HPDE6-E6E7 (cell line): ENCODE data around the gene LINC01488.

ENCODE experiments used
- DNase-seq: peaks from one replicate; pipeline ENCODE4 v3.0.0; 2011; ENCODE audit warnings: missing footprints; ENCODE audit errors: extremely low spot score

LINC01488 gene

DNA sequence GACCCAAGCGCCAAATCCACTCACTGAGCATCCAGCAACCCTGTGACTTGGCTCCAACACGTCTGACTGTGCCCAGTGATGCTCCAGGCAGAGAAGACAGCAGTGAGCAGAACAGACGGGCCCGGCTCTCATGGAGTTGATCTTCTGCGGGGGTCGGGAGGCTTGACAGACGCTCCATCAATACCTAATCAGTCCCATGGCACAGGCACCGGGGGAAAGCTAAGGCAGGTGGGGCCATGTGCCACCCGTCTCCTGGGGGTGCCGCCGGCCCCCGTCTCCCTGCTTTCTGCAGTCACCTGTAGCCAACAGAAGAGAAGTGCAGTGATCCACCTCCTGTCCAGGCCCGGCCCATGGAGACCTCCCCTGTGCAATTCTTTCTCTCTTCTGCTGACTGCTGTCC, 47.5 kb downstream of the LINC01488 start:
- DNase-seq: no peak

DNA sequence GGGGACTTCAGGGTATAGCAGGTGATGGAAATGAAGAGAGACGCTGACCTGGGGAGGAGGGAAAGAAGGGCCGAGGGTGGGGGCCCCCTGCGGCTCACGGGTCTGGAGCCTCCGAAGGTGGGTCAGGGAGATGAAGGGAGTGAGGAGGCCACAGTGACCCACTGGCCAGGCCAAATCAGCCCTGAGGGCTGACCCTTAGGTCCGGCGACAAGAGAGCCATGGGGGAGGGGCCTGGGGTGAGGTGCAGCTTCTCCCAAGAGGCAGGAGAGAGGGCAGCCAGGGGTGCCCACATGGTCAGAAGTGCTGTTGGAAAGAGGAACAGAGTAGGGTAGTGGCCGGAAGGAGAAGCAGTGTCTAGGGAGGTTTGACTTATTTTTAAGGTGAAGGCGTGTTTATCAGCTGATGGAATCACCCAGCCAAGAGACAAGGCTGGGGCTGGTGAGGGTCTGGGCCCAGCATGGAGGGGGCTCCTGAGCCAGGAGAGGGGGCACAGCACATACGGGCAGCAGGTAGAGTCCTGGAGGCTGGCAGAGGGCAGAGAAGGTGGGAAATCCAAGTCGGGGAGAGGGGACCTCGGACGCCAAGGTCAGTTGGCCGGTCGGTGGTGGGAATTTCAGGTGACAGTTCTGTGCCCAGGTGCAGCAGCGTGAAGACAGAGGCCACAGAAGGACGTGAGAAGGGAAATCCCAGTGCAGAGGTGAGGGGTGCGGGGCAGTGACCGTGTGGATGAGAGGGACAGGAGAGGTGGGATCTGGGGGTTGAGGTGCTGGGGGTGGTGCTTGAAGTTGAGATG, 49.0 kb downstream of the LINC01488 start:
- DNase-seq: no peak

DNA sequence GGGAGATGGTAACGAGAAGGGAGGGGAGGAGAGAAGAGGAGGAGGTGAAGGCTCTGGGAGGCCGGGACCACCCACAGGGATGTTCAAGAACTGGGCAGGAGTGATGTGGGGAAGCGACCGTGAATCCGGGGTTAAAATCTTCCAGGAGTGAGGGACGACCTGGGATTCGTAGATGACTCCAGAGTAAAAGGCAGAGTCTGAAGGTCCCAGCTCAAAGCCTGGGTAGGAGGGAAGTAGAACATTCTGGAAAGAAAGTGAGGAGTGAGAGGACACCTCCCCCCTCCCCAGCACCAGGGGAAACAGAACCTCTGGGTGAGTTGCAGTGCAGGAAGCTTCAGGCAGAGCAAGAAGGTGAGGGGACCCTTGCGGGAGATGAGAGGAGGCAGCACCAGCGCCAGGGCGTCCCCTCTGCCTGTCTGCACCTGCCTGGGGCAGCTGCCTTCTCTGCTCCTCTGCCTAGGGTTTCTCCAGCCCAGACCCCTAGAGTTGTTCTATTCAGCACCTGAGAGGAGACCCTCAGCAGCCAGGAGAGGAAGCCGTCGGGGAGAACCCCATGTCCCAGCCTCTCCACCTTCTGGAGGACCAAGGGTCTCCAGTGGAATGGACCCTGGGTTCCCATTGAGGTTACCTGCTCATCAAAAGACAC, 49.7 kb downstream of the LINC01488 start:
- DNase-seq: no peak

DNA sequence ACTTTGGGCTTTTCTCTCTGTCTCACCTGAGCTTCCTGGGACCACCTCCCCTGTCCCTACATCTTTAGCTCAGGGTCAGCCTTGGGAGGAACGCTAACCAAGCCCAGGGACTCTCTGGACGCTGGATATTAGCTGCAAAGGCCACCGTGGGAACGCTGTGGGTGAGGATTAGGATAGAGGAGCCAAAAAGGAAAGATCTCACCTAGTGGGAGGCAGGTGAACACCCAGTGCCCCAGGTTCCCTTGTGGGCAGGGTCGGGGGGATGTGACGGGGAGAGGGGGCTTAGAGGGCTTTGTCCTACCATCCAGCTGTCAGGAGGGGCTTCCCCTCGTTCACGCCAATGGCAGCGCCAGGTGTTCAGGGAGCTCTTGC, 50.2 kb downstream of the LINC01488 start:
- no peak for DNase-seq

DNA sequence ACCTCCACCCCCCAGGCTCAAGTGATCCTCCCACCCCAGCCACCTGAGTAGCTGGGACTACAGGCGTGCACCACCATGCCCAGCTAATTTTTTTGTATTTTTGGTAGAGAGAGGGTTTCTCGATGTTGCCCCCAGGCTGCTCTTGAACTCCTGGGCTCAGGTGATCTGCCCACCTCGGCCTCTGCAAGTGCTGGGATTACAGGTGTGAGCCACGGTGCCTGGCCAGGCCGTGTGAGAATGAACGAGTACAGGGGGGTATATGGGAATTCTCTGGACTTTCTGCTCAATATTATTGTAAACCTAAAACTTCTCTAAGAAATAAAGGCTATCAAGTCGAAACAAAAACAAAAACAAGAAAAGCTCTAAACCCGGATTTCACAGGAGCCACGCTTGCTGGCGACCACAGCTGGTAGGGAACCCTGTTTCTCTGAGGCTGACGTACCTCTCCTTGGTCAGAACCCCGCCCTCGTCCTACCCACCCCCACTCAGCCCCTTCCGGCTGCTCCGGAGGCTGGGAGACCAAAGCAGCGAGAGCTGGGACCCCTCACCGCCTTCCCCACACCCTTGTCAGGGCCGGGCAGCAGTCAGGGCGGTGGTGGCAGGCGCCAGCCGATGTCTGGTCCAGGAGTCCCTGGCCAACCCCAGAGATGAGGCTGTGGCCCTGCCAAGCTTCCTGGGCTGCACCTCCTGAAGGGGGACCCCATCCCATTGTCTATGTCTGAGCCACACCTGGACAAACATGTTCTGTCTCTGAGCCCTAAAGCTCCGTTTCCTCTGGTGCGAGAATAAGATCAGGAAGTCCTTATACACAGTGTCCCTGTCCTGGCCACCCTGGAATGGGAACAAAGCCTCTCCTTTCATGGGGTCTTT, 52.1 kb downstream of the LINC01488 start:
- DNase-seq: no peak

DNA sequence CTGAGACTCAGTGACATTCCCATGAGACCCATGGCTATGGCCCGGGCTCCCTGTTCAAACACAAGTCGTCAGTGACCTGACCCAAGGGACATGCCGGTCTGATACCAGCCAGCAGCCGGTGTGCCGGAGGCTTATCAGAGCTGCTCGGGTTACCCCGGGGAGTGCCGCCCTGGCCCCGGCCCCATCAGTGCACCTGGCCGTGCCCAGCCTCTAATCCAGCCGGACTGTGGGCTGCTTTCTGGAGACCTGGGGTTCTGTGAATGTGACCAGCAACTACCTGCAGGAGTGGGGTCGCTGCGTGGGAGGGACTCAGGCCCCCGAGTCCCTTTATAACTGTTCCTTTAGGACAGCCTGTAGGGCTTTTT, 52.7 kb downstream of the LINC01488 start:
- no peak for DNase-seq

DNA sequence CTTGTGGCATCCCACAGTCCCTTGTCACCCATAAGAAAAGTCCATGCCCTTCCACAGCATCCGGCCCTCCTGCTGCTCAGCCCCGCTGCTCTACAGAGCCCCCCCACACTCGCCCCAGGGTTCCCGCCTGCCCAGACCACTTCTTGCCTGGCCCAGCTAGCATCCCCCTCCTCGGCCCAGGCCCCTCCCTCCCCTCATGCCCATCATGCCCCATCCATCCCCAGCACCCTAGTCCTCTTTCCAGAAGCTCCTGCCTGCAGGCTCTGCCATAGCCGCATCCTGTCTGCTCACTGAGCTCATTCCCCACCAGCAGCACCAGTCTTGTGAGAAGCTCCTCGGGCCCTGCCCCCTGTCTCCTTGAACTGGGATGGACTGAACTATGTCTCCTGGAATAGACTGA, 54.4 kb downstream of the LINC01488 start:
- no peak for DNase-seq

DNA sequence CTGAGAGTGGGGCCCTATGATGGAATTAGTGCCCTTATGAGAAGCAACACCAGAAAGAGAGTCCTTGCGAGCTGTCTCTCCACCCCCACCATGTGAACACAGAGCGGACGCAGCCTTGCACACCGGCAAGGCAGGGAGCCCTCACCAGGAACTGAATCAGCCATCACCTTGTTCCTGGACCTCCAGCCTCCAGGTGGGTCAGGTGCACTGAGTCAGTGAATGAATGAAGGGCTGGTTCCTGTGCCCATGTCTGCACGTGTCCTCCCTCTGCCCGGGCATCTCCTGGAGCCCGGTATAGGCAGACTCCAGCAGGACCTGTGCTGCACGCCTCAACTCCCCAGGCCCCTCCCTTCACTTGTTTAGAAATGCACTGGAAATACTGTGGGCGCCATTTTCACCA, 54.9 kb downstream of the LINC01488 start:
- no peak for DNase-seq

DNA sequence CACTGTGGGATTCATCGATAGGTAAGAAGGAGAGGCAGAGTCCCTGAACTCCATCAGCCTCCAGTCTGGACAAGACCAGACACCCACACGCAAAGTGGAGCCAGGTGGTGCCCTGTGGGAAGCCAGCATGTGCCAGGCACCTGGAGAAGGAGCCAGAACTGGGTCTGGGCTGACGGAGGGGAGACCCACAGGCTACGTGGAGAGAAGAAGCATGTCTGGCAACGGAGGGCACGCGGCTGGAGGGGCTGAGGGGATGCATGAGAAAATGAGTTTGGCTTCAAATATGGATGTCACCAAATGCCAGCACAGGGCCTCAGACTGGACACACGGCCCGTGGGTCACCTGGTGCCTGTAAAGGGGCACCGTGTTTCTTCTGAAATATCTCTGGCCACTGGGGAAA, 55.7 kb downstream of the LINC01488 start:
- no peak for DNase-seq

DNA sequence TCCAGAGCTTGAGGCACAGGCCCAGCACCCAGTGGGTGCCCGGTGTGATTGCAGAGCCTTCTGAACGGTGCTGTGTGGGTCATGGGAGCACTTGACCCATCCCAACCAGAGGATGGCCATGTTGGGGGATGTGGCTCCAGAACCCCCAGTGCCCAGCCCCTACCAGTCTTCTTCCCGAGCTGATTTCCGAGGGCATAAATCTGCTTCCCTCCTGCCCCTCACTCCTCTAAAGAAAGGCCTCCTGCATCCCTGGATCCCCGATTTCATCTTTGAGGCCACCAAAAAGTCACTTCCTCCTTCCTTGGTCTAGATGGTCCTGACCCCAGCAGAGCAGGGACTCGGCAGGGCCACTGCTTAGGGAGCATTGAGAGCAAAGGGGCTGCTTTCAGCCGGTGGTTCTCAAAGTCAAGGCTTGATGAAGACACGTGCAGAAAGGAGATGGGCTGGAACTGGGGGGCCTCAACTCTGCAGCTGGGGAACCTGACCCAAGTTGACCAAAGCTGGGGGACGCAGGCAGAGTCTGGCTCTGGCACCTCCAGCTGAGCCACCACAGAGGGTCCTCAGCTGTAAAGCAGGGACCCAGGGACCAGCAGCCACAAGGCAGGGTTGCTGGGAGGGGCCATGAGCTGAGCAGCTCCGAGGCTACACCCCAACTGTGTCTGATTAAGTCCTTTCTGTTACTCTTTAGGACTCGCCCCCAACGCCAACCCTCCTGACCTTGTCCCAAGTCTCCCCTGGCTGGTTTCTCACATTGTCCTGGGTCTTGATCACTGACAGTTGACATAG, 56.6 kb downstream of the LINC01488 start:
- DNase-seq: no peak

DNA sequence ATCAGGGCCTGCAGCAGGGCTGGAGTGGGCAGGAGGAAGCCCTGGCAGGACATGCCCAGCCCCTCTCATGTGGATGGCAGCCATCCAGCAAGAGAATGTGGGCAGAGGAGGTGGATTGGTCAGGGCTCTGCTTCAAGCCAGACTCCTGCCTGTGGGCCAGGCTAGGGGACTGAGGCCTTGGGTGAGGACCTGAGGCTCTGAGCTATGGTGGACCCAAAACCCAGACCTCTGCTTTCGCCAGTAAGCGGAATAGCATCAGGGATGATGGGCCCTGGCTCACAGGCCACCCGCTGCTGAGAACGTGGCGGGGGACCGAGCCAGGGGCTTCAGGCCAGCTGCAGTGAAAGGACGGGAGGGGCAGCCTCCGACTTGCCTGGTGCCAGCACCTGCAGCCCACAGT, 57.4 kb downstream of the LINC01488 start:
- no peak for DNase-seq

DNA sequence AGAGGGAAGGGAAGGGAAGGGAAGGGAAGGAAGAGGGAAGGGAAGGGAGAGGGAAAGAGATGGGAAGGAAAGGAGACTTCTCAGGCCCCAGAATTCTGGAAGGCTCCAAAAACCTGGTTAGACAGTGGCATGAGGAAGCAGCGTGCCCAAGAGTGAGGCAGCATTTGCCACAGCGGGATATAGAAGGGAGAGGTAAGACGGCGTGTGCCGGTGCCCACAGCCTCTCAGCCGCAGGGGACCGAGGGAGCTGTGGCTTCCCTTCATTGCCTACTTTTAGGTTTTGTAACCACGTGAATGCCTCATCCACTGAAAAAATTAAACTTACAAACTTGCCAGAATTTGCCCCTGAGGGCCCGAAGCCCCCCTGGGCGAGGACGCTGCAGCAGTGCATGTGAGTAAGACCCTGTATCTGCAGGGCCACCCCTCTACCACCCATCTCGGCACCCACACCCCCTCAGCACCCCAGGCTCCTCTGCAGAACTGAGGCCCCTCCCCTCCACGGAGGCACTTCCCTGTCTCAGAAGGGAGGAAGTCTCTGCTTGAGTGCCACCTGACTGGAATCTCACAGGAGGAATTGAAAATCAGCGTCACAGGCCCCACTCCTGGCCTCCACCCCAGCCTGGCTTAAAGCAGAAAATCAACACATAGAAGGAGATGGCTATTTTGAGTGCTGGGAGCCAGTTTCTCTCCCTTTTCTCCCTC, 58.1 kb downstream of the LINC01488 start:
- no peak for DNase-seq

DNA sequence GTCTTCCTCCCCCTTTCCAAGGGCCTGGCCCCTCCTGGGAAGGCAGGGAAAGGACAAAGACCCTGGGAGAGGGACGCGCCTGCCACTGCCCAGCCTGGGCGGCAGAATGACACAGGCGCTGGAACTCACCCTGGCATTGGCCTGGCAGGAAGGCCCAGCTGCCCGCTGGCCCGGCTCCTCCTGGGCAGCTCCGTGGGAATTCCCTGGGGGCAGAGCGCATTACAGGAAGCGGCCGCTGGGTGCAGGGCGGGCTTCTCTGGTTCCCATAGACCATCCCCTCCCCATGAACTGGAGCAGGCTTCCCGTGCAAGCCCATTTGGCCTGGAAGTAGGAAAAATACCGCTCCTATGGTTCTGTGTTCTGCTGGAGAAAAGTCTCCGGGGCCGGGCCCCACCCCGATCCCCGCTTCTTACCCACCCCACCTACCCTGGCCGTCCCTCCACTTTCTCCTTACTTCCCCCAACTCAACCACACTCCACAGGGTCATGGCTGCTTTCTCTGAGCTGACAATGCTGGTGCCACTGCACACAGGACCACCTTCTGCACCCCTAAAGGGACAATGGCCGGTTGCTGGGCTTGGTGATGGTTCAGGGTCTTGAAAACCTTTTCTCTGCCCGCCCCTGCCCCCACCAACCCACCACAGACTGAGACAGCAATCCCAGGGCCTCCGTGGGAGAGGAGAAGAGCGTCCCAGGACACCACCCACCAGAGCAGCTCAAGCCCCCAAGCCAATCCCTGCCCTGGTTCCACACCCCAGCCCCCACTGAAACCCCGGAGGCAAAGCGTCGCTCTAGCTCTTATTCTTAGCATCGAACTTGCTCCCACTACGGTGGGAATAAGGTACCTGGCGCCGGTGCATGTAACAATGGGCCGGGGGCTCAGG, 58.9 kb downstream of the LINC01488 start:
- DNase-seq: no peak

DNA sequence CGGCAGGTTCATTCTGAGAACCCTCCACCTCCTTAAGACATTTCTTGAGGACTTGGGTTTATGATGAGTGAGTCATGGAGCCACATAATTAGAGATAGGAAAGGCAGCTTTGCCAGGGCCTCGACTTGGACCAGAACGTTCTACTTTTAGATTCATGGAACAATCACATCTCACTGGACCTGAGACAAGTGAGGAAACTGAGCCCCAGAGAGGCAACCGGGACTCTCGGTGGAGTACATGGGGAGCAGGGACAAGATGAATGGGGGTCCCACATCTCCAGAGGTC, 59.5 kb downstream of the LINC01488 start:
- no peak for DNase-seq

DNA sequence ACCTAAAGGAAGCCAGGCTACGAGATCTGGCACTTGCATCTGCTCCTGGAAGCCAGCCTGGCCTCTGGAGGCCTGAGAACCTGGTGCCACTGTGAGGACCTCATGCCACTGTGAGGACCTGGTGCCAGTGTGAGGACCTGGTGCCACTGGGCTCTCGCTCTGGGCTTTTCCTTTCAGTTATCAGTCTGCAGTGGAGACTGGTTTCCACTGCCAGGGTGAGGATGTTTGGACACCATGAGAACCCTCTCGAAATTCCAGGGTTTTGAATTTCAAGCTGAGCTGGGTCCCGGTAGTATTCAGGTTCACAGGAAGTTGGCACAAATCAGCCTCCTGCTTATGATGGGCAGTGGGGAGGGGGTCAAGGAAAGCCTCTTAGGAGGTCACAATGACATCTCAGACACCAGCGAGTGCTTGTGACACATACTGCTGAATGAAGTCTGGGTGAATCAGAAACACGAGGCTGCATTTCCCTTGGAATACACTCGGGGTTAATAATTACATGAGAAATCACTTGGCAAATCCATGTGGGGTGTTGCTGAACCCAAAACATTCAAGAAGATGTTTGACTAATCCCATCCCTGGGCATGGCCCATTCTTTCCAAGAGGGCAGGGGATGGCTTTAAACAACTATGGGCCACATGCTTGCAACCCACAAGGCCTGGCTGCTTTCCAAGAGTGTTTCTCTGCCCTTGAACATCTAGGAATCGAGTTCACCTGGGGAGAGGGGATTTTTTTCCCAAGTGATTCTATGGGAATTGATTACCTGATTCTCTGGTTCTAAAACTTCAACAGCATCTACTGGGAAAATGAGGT, 60.2 kb downstream of the LINC01488 start:
- no peak for DNase-seq

DNA sequence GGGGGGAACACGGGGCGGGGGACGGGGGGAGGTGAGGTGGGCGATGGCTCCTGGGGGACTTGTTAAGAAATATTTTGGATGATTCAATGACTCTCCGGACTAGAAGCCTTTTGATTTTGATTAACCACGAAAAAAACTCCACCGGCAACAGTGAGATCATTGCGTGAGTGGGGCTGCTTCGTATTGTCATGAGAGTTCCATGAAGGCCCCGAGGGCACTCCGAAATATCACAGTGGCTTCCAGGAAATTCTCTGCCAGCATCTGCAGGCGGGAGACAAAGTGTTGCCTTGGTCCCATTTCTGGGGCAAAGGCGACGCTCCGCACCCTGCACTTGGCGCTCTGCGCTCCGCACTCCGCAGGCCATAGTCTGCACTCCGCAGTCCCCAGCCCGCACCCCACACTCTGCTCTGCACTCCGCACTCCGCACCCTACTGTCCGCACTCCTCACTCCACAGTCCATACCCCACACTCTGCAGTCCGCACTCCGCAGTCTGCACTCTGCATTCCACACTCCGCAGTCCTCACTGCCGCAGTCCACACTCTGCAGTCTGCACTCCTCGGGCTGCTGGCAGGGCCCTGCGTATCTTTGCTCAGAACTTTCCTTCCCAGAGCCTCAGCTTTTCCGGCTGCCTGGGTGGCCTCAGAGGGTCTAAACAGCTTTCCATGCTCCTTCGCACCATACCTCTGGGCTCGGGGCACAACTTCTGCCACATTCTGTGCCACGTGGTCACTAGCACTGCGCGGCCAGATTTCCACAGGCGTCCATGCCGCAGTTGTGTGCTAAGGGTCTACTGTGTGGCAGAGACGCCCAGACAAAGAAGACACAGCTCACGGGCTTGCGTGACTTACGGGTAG, 61.1 kb downstream of the LINC01488 start:
- DNase-seq: no peak
